NCI-H345 (cell line): ENCODE results near the gene HHLA2.
A peak's percentile ranks its signal among the peaks of the same experiment; 100 is the strongest.
"Not testable (repeated sequence)": the region's sequence is repeated elsewhere in the genome, so short reads cannot be mapped to it uniquely, and the experiment has no call there.

Experiments
- DNase-seq: peaks from one replicate; lab custom pipeline; 2025; lab: John Stamatoyannopoulos, UW

HHLA2 gene

DNA sequence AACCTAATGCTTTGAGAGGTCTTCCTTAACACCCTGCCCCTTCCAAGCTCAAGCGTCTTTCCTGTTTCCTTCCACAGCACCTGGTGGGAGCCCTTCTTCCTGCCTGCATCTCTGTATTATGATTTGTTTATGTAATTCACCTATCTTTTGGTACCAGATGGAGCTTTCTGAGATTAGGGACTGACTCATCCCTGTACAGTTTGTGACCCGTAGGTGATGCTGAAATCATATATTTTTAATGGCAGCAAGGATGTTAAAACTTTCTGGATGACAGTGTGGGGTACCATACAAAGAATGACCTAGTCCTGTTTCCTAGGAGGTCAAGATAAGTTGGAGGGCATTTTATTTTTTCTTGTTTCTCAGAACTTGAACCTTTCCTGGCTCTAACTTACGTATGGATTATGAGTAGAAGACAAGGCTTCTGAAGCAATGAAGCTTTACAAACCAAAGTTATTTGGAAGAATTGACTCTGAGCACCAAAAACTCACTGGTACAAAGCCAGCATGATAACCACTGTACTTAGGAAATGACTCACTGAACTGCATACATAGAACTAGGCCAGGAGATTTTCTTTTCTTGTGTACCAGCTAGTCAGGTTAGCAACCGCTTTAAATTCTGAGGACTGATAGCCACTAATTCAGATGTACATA is 46.6 kb downstream of the HHLA2 start:
- no peak for DNase-seq

DNA sequence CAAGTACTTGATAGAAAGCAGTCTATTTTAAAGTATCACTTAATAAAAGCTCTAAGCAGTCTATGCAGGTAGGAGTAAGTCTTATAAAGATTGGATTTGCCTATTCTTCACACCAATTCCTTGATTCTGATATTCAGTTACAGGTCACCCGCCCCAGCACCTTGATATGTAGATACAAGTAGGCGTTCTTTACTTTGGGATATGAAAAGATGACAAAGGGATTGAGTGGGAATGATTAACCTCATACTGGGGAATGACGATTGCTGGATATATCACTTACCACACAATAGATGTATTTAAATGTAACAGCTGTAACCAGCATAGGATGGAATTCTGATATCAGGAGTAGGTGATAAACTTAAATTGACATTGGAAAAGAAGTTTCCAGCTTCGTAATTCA is 47.1 kb downstream of the HHLA2 start:
- DNase-seq: no peak

DNA sequence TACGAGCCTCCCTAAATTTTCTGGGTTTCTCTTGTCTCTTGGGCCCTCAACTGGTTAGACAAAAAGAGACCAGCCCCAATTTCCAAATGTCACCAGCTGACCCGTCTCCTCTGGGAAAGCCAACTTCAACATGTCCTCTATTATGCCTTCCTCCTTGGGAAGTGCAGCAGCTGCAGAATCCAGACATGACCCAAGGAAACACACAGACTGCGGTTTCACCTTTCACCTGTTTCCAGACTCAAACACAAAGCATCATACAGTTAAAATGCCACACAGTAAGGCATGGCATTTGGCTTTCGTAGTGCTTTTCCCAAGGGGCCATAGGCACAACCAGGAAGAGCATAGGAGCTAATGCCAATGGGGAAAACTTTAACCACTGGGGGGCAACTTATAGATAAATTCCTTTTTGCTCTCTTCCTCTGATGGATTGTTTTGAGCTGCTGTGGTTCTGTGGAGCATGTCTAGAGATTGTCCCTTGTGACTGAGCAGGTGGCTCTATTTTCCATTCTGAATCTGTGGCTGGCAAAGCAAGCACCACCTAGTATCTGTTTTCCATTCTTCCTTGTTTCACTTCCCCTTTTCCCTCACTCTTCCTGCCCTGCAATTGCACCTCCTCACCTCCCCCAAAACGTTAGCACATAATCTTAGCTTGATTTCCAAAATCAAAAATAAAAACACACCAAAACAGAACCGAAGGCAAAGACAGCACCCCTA is 49.3 kb downstream of the HHLA2 start:
- no peak for DNase-seq

GRCh38 chr3:108346301-108347227 is 50.2 kb downstream of the HHLA2 start:
- DNase-seq: no peak

GRCh38 chr3:108352176-108352575 is 55.8 kb downstream of the HHLA2 start:
- DNase-seq: no peak

DNA sequence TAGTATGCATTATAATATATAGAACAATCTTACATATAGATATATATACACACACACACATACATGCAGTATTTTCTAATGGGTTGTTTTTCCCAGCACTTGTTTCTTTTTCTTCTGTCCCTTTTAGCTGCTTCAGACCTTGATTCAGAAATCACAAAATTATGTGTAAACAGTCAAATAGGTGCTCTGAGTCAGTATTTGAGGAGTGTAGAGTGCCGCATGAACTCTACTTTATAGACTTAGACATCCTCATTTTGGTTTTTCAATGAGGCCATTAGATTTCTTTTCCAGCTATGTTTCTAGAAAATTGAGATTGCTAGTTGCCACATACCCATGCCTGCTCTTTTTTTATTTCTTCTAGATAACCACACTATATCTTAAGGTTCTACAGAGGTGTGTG is 58.2 kb downstream of the HHLA2 start:
- DNase-seq: no peak

GRCh38 chr3:108357042-108357441 is 60.7 kb downstream of the HHLA2 start:
- DNase-seq: no peak

DNA sequence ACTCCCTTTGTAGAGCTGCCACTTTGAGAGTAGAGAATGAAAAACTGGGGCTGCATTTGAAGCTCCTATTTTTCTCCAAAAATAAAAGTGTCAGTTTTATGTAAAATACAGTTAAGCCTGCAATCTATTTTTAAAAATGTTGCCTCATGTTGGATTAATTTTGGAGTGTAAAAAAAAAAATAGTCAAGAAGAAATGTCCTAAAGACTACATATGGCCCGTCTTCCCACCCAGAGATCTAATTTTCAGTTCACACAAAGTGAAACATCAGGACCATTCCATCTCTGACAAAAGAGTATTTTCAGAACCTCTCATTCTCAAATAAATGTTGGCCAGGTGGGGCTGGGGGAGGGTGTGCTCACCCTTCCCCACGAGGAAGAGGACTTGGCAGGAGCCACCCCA is 62.7 kb downstream of the HHLA2 start:
- no peak for DNase-seq

GRCh38 chr3:108376026-108376425 is 79.7 kb downstream of the HHLA2 start:
- no peak for DNase-seq

DNA sequence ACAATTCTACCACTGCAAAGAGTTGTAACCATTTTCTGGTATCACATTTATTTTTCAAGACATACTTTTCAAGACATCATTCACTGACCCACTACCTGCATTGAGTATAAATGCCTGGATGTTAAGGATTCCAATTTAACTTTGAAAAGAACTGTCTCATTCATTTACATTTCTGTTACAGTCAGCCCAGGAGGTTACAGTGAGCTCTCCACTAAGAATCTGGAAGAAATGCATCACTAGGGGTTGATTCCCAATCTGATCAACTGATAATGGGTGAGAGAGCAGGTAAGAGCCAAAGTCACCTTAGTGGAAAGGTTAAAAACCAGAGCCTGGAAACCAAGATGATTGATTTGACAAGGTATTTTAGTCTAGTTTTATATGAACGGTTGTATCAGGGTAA is 81.0 kb downstream of the HHLA2 start:
- DNase-seq: no peak

- no peak for DNase-seq
These were observed 82.0 kb downstream of the HHLA2 start for GRCh38 chr3:108378153-108378951.

- DNase-seq: not testable (repeated sequence)
These were observed 82.6 kb downstream of the HHLA2 start for GRCh38 chr3:108378952-108379342.

GRCh38 chr3:108380128-108380795 is 83.9 kb downstream of the HHLA2 start:
- no peak for DNase-seq

- DNase-seq: no peak
These were observed 85.3 kb downstream of the HHLA2 start for GRCh38 chr3:108381529-108382140.

DNA sequence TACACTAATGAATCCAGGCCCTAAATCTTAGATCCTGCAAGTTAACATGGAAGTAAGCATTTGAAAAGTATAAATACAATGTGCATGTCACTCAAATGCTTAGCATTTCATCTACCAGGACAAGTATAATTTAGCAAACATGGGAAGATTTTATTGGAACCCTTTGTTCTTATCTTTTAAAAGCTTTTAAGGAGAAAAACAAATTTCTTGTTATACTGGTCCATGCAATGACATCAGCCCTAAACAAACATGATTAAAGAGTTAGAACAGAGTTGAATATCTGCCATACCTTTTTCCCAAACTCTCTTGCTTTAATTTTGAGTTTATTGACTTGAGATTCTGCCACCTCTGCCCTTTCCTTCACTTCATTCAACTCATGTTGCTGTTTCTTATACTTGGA is 87.0 kb downstream of the HHLA2 start:
- no peak for DNase-seq

DNA sequence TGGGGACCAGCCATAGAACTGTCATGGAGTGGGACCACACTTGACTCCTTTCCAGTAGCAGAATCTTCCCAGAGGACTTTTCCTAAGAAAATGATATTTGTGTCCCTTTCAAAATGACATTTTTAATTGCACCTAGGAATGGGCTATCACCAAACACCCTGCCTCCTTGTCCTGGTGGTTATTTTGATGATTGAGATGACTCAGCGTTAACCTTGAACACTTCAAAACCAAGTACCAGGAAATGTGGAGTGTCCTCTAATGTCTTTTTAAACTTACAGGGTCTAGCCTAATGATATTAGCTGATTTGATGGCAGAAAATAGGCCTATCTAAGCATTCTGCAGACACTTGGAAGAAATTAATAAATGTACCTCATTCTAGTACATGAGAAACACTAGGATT is 90.7 kb downstream of the HHLA2 start:
- DNase-seq: no peak

- DNase-seq: peak; percentile 75
These were observed 92.1 kb downstream of the HHLA2 start for GRCh38 chr3:108388136-108389132.

- peak; percentile 27 for DNase-seq
These were observed 93.0 kb downstream of the HHLA2 start for GRCh38 chr3:108389372-108389771.

DNA sequence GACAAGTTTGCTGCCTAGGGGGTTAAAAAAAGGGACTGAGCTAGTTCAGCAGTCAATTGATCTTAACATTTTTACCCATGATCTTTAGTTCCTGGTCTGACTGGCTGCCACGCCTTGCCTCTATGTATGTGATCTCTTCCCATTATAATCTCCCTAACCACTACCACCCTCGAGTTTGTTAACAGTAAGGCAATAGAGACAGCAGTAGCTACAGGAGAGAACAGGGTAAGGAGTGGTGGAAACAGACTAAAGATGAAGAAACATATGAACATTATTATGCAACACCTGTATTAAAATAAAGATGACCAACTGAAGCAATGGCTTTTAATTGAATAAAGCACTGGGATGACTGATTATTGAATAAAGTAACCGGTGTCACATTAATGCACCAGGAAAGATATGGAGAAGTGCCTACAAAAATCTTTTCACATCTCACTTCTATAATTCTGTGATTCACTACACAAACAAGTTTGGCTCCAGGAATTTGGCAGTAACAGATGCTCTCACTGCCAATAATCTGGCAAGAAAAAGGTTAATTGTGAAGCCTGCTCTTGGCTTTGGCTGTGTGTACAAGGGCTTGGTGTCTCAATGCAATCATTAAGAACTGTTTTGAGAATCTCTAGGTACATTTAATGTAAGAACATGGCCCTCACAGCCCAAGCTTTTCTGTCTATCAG is 95.7 kb downstream of the HHLA2 start:
- no peak for DNase-seq
